Activated CD8-positive, alpha-beta memory T cell treated with anti-CD3 and anti-CD28 coated beads, Interleukin-2, amount 50 U/mL, for 24 hours (primary cell): ENCODE results near the gene PSMA7.
A peak's percentile ranks its signal among the peaks of the same experiment; 100 is the strongest.

Experiments used
- DNase-seq: peaks from one replicate; pipeline ENCODE4 v3.0.0-alpha.2; 2020; ENCODE audit errors: extremely low read depth

The PSMA7 gene

GRCh38 chr20:62137092-62137384 lies 6.2 kb downstream of the PSMA7 start:
- no peak for DNase-seq

- no peak for DNase-seq
Measured at GRCh38 chr20:62136283-62137091, 6.7 kb downstream of the PSMA7 start.

- DNase-seq, result no peak
Measured at GRCh38 chr20:62135573-62136266, 7.5 kb downstream of the PSMA7 start.

- DNase-seq, result no peak
Measured at GRCh38 chr20:62134735-62135231, 8.4 kb downstream of the PSMA7 start.

- no peak for DNase-seq
Measured at GRCh38 chr20:62133864-62134263, 9.3 kb downstream of the PSMA7 start.

- DNase-seq, result no peak
Measured at GRCh38 chr20:62133051-62133845, 9.9 kb downstream of the PSMA7 start.

GRCh38 chr20:62132421-62132820 lies 10.8 kb downstream of the PSMA7 start:
- DNase-seq, result no peak

- no peak for DNase-seq
Measured at GRCh38 chr20:62131560-62132320, 11.5 kb downstream of the PSMA7 start.

GRCh38 chr20:62129731-62130531 lies 13.3 kb downstream of the PSMA7 start:
- no peak for DNase-seq

GRCh38 chr20:62128502-62128901 lies 14.7 kb downstream of the PSMA7 start:
- no peak for DNase-seq

GRCh38 chr20:62127799-62128198 lies 15.4 kb downstream of the PSMA7 start:
- no peak for DNase-seq

- DNase-seq, result no peak
Measured at GRCh38 chr20:62126141-62126540, 17.1 kb downstream of the PSMA7 start.

GRCh38 chr20:62123450-62124118 lies 19.6 kb downstream of the PSMA7 start:
- no peak for DNase-seq

- DNase-seq, result no peak
Measured at GRCh38 chr20:62122654-62123449, 20.3 kb downstream of the PSMA7 start.

- DNase-seq, result peak; percentile 84
Measured at GRCh38 chr20:62121776-62122653, 21.2 kb downstream of the PSMA7 start, which contains the start of gene LSM14B. Gene LSM14B, plus strand, starts transcription at chr20:62122475. Its CDS starts 192 bp downstream, at chr20:62122667.

- DNase-seq, result no peak
Measured at GRCh38 chr20:62120990-62121775, 22.0 kb downstream of the PSMA7 start.

- no peak for DNase-seq
Measured at GRCh38 chr20:62120365-62120762, 22.8 kb downstream of the PSMA7 start.
